HG03432 (cell line): ENCODE data around the gene CTSK.
"Not testable (repeated sequence)": the region's sequence is repeated elsewhere in the genome, so short reads cannot be mapped to it uniquely, and the experiment has no call there.

Experiments used
- ATAC-seq: cut with Tn5 transposase; IDR thresholded peaks from one replicate; pipeline ENCODE4 v1.9.1; 2021; ENCODE audit warnings: mild to moderate bottlenecking, moderate library complexity; ENCODE audit not compliant: unreplicated experiment

Gene CTSK

DNA sequence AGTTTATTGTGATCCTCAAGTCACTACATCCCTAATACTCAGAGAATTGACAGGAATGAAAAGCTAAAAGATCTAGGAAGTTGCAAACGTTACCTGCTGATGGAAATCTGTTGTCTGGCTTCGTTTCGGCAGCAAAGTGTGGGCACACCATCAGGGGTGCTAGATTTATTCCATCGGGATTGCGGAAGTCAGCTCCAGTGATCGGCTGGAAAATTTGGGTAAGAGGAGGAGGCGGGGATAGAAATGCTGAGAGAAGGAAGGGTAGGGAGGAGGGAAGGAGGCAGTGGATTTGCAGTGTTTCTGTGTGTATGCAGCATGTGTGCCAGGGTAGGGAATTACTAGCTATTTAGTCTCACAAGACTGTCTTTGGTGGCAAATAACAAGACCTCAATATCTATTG lies at the start of gene CTSK:
CTSK (minus strand) TSS at position 140 of the 400 bp plus-strand sequence. CDS start 1,455 bp downstream, outside the sequence.
- ATAC-seq: no peak

DNA sequence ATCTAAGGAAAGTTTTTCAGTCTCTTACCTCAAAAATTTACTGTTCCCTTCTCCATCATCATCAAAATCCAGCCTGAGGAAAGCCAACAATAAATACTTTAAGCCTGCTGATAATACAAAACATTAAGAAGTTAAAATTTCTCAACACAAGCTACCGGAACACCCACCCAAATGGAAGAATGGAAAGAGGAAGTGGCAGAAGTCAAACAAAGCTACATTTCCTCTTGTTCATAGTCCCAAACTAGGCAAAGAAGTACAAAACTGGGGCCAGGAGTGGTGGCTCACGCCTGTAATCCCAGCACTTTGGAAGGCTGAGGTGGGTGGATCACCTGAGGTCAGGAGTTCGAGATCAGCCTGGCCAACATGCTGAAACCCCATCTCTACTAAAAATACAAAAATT lies 44.7 kb upstream of the CTSK start:
- ATAC-seq: not testable (repeated sequence)

- not testable (repeated sequence) for ATAC-seq
Observed at GRCh38 chr1:150850801-150851362, 42.8 kb upstream of the CTSK start.

DNA sequence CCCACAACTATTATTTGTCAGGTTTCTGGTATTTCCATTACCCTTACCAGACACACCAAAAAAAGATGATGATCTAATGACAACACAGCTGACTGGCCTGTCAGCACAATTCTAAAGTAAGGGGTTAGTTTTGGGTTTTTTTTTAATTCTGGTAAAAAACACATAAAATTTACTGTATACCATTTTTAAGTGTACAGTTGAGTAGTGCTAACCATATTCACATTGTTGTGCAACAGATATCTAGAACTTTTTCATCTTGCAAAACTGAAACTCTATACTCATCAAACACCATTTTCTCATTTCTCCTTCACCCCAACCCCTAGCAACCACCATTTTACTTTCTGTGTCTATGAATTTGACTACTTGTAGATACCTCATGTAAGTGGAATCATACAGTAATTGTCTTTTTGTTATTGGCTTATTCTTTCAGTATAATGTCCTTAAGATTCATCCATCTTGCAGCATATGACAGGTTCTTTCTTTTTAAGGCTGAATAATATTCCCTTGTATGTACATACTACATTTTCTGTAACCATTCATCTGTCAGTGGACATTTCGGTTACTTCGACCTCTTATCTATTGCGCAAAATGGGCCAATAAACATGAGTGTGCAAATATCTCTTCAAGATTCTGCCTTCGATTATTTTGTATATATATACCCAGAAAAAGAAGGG lies 38.5 kb upstream of the CTSK start:
- ATAC-seq: no peak

DNA sequence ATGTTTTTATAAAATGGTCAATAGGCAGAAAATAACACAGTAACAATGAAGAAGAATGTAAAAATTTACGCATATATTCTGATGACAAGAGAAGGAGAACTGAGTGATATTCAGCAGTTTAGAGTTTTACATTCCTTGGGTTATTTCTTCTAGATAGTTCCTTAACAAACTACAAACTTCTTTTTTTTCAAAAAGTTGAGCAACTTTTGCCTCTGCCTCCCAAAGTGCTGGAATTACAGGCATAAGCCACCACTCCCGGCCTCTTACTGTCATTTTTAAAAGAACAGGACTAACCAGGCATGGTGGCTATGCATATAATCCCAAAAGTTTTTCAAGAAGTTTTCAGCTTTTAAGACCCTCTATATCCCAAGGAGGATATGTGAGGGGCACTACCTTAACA lies 35.4 kb upstream of the CTSK start:
- no peak for ATAC-seq

GRCh38 chr1:150842964-150843363 lies 34.9 kb upstream of the CTSK start:
- ATAC-seq: no peak

- no peak for ATAC-seq
Observed at GRCh38 chr1:150842343-150842742, 34.3 kb upstream of the CTSK start.

- no peak for ATAC-seq
Observed at GRCh38 chr1:150841626-150842025, 33.6 kb upstream of the CTSK start.

- not testable (repeated sequence) for ATAC-seq
Observed at GRCh38 chr1:150840850-150841249, 32.8 kb upstream of the CTSK start.

DNA sequence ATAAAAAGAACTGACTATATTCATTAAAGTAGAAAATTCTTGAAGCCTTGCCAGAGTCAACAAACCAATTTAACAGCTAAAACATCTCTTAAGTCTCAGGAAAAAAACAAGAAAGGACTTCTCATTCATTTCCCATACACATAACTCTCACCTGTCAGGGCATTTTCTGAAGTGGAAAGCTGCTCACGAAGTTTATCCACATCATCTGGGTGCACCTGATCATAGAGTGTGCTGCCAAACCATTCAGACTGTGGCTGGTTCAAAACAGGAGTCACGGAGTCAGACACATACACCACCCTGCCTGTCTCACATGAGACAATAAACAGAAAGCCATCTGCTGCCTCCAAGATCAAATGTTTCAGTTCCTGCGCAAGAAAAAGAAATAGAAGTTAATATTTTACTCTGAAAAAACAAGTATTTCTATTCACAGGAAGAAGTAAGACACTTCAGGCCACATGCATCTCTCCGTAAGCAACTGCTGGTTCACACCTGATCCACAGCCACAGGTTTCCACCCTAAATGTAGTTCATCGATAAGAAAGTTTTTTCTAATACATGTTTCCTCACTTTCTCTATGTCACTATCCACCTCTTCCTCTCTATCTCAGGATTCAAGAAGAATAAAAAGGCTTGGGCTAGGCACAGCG lies 28.2 kb upstream of the CTSK start:
- ATAC-seq: no peak

- ATAC-seq: not testable (repeated sequence)
Observed at GRCh38 chr1:150833961-150834360, 25.9 kb upstream of the CTSK start.

- no peak for ATAC-seq
Observed at GRCh38 chr1:150832597-150832996, 24.5 kb upstream of the CTSK start.

DNA sequence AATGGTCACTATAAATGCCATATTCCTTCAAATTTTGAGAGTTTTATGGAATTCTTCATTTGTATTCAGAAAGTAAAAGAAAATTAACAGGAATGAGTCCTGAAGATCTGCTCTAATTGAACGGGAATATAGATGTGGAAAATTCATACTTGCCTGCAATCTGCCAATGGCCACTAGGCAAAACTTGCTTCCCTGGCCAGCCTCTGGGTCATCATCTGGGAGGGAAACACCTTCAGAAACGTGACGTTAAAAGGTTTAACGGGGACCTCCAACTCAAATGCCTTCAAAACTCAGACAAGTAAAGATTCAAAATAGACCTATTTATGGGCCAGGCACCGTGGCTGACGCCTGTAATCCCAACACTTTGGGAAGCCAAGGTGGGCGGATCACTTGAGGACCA lies 21.7 kb upstream of the CTSK start:
- ATAC-seq: no peak

- no peak for ATAC-seq
Observed at GRCh38 chr1:150826299-150826698, 18.2 kb upstream of the CTSK start.

- ATAC-seq: no peak
Observed at GRCh38 chr1:150820730-150821512, 12.9 kb upstream of the CTSK start.

- ATAC-seq: no peak
Observed at GRCh38 chr1:150815871-150816270, 7.8 kb upstream of the CTSK start.

- ATAC-seq: no peak
Observed at GRCh38 chr1:150813028-150813707, 5.1 kb upstream of the CTSK start.

DNA sequence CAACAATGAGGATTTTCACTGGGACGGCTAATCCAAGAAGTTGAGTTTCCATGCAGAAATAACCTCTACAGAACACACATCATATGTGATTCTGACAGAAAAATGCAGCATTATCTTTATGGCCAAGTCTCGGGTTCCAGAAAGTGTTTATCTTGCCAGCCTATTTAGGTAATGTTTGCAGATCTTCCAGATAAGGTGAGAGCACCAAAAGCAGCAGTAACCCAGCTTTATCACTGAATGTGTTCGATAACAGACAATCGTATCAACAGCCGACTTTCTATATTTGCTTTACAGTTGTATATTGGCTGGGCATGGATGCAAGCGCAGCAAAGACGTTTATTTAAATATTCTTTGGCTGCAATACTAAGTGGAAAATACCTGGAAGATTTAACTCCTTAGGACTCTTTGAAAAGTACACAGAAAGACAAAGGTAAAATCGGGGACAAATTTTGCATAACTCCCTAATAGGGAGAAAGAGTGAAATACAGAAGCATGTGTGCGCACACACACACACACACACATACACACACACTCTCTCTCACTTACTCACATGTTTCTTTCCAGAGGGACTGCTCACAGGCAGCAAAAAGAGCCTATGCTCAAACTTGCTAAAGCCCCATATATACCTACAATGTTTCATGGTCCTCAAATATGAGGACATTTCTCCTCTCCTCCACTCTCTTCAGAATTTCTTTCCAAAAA lies 3.0 kb upstream of the CTSK start:
- ATAC-seq: no peak

DNA sequence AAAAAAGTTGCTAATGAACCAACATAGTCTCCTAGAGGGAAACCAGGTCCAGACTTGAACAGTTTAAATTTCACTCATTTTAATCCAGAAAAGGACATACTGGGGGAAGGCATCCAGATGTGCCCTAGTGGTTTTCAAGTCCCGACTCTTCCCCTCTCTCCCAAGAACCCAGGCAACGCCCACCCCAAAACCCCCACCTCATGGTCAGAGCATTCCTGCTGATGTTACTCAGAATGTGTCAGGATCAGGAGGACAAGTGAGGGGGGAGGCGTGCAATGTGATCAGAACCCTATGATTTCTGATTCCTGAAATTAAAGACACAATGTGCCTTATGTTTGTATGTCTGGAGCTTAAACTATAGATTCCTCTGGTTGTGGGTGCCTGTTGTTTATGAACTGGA lies 1.6 kb upstream of the CTSK start:
- no peak for ATAC-seq

- ATAC-seq: no peak
Observed at GRCh38 chr1:150808846-150809245, 786 bp upstream of the CTSK start.
